MCF 10A (cell line): ENCODE measurements around the gene CACNA1S. TPM values are rescaled to one million over a fixed set of nuclear protein-coding genes. Genes with fewer than 3 reads are reported as not detected.
A peak's percentile ranks its signal among the peaks of the same experiment; 100 is the strongest.

Source experiments
- BruUV-seq: library from RNA; stranded (reverse); fragments of 400-500 nt; replicated peaks from 2 replicates; lab custom pipeline; 2021; lab: Mats Ljungman, UMichigan
- CTCF ChIA-PET: fragments of 300-600 bp; sonication (Branson Sonifier 250); formaldehyde crosslinking; extraction: SDS; loops from one replicate; lab custom pipeline; 2021; ENCODE audit warnings: antibody characterized with exemption, inconsistent platforms; lab: Yijun Ruan, JAX
- POLR2A ChIA-PET: fragments of 300-600, 350-650 bp; sonication (Branson Sonifier 250); formaldehyde crosslinking; extraction: SDS; loops from one replicate; lab custom pipeline; 2020; ENCODE audit warnings: antibody characterized with exemption, inconsistent platforms; lab: Yijun Ruan, JAX
- DNase-seq: peaks from one replicate; pipeline ENCODE4 v3.0.0-alpha.2; 2018; ENCODE audit not compliant: unreplicated experiment
- H3K27ac Mint-ChIP-seq: one replicate; pipeline ENCODE4 v1.8.0; 2022; ENCODE audit warnings: mild to moderate bottlenecking, low read depth, mixed read lengths; ENCODE audit not compliant: unreplicated experiment
- H3K27me3 Mint-ChIP-seq: one replicate; pipeline ENCODE4 v1.8.0; 2022; ENCODE audit warnings: mixed read lengths; ENCODE audit not compliant: insufficient read depth, unreplicated experiment
- H3K36me3 Mint-ChIP-seq: one replicate; pipeline ENCODE4 v1.8.0; 2022; ENCODE audit warnings: mild to moderate bottlenecking, moderate library complexity, mixed read lengths; ENCODE audit not compliant: insufficient read depth, unreplicated experiment
- H3K4me1 Mint-ChIP-seq: one replicate; pipeline ENCODE4 v1.8.0; 2022; ENCODE audit warnings: mixed read lengths; ENCODE audit not compliant: insufficient read depth, unreplicated experiment
- H3K4me3 Mint-ChIP-seq: one replicate; pipeline ENCODE4 v1.8.0; 2022; ENCODE audit warnings: mild to moderate bottlenecking, moderate library complexity, mixed read lengths; ENCODE audit not compliant: unreplicated experiment
- H3K9me3 Mint-ChIP-seq: one replicate; pipeline ENCODE4 v1.8.0; 2022; ENCODE audit warnings: mixed read lengths; ENCODE audit not compliant: unreplicated experiment
- intact Hi-C: fragments of 100-400 bp; cut with micrococcal nuclease; formaldehyde crosslinking; loops from 2 replicates; pipeline ENCODE4 v1.14.1; 2022
- total RNA-seq: library from RNA; stranded (reverse); gene quantifications from 2 replicates; pipeline ENCODE4 v1.2.3, GENCODE V29; 2022
- TF ChIP-seq, protein P1 (sequence below): fragments of 200-600 bp; IDR thresholded peaks from one replicate; pipeline ENCODE4 v1.8.0; 2022; ENCODE audit warnings: antibody characterized with exemption, mild to moderate bottlenecking; ENCODE audit not compliant: unreplicated experiment

Gene CACNA1S
- total RNA-seq, 1 experiment from 2014 or later: not detected

DNA sequence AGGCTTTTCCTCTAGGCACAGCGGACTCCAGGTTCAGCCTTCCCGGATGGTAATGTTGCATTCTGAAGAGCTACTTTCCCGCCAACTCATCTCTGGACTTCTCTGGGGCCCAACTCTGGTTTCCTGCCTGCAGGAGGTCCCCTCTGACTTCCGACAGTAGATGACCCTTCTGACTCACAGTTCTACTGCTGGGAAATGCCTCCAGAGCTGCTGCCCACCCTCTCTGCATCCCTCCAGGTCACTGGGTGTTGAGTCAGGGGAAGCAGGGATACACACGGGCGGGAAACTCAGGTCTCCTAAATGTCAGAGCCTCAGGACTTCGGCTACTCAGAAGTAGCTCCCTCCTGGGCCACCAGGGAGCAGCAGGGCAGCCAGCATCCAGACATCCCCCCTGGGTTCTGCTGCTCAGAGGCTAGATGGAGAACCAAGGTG is 86.6 kb downstream of the CACNA1S start:
- ChIA-PET POLR2A (interaction anchor here (1.0 to 1.1 kb wide), 2 partner anchors 10 to 129 kb away, joined by 3 to 5 read pairs; no protein-coding TSS in a partner anchor), CTCF (interaction anchor here (0.6 to 5.2 kb wide), 11 partner anchors 11 to 974 kb away, joined by 3 to 45 read pairs (median 4); partner anchors contain the start of gene CACNA1S)
- no TSS peak for BruUV-seq
- Mint-ChIP-seq H3K4me1 (peaks cover 4% of the 10 kb centered on the region), H3K9me3 (no peaks in the 10 kb centered on the region), H3K27ac (no peak overlapping the region), H3K27me3 (no peaks in the 10 kb centered on the region), H3K36me3 (no peaks in the 10 kb centered on the region), H3K4me3 (no peak overlapping the region)
- TF ChIP-seq, protein P1, sequence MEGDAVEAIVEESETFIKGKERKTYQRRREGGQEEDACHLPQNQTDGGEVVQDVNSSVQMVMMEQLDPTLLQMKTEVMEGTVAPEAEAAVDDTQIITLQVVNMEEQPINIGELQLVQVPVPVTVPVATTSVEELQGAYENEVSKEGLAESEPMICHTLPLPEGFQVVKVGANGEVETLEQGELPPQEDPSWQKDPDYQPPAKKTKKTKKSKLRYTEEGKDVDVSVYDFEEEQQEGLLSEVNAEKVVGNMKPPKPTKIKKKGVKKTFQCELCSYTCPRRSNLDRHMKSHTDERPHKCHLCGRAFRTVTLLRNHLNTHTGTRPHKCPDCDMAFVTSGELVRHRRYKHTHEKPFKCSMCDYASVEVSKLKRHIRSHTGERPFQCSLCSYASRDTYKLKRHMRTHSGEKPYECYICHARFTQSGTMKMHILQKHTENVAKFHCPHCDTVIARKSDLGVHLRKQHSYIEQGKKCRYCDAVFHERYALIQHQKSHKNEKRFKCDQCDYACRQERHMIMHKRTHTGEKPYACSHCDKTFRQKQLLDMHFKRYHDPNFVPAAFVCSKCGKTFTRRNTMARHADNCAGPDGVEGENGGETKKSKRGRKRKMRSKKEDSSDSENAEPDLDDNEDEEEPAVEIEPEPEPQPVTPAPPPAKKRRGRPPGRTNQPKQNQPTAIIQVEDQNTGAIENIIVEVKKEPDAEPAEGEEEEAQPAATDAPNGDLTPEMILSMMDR: no peak
- DNase-seq: peak; percentile 58
- intact Hi-C loops: no loop called here

GRCh38 chr1:201024625-201024998 is 87.6 kb downstream of the CACNA1S start:
- ChIA-PET CTCF (interaction anchor here (0.6 to 5.2 kb wide), 13 partner anchors 10 to 591 kb away, joined by 3 to 45 read pairs (median 4); partner anchors contain the start of gene CACNA1S), POLR2A (interaction anchor here (0.5 to 1.0 kb wide), 2 partner anchors 12 to 457 kb away, joined by 3 to 4 read pairs; no protein-coding TSS in a partner anchor)
- Mint-ChIP-seq H3K9me3 (no peaks in the 10 kb centered on the region), H3K4me1 (peaks cover 14% of the 10 kb centered on the region), H3K36me3 (no peaks in the 10 kb centered on the region), H3K27me3 (no peaks in the 10 kb centered on the region), H3K27ac (no peak overlapping the region), H3K4me3 (no peak overlapping the region)
- no peak for DNase-seq
- intact Hi-C loops: loop anchor here (5.0 kb wide), 1 partner anchor 467 kb away; no protein-coding TSS in a partner anchor
- TF ChIP-seq, protein P1: no peak
- BruUV-seq: no TSS peak

DNA sequence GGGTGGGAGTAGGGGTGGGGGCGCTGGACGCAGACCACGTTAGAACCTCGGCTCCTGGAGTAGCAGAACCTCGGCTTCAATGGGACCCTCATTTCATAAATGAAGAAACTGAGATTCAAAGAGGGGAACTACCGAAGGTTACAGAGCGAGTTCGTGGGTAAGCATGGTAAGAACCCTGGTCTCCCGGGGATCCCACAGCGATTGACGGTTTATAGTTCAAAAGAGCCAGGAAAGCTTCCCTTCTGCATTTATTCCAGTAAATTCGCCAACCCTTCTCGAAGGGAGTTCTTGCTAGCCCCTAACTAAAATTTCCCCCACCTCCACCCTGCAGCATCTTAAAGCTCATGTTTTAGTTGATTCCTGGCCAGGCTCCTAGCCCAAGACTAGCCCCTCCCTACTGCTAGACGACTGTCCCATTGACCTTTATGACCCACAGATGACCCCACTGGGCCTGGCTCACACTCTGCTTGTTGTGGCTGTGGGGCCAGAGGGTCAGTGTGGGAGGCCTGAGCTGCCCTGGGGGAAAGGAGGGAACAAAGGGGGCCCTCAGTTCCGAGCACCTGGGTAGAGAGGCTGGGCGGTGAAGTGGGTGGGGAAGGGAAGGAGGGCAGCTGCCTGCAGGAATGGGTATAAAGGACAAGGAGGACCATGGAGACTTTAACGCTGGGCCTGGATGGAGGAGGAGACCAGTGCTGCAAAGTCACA is 88.2 kb downstream of the CACNA1S start:
- Mint-ChIP-seq H3K27me3 (no peaks in the 10 kb centered on the region), H3K4me1 (peaks cover 19% of the 10 kb centered on the region), H3K27ac (no peak overlapping the region), H3K36me3 (no peaks in the 10 kb centered on the region), H3K9me3 (no peaks in the 10 kb centered on the region), H3K4me3 (peak overlapping the region; percentile 43)
- intact Hi-C loops: loop anchor here (5.0 kb wide), 1 partner anchor 467 kb away; no protein-coding TSS in a partner anchor
- TF ChIP-seq, protein P1: no peak
- no peak for DNase-seq
- POLR2A ChIA-PET: interaction anchor here (0.5 to 1.0 kb wide), 2 partner anchors 12 to 458 kb away, joined by 3 to 4 read pairs; no protein-coding TSS in a partner anchor
- BruUV-seq: no TSS peak
- CTCF ChIA-PET: interaction anchor here (0.7 to 5.2 kb wide), 9 partner anchors 10 to 159 kb away, joined by 3 to 45 read pairs (median 4); no protein-coding TSS in a partner anchor

- peaks cover 22% of the 10 kb centered on the region for H3K4me1 Mint-ChIP-seq
- H3K36me3 Mint-ChIP-seq: no peaks in the 10 kb centered on the region
- DNase-seq: peak; percentile 90
- intact Hi-C loops: loop anchor here (5.0 kb wide), 1 partner anchor 466 kb away; no protein-coding TSS in a partner anchor
- H3K27me3 Mint-ChIP-seq: no peaks in the 10 kb centered on the region
- ChIA-PET CTCF (interaction anchor here (0.8 to 5.2 kb wide), 6 partner anchors 17 to 465 kb away, joined by 3 to 45 read pairs (median 8); no protein-coding TSS in a partner anchor), POLR2A (no interaction called here)
- no peak within 1 kb of the TSS for H3K27ac Mint-ChIP-seq
- H3K4me3 Mint-ChIP-seq: peak within 1 kb of the TSS; percentile 43
- no TSS peak for BruUV-seq
- TF ChIP-seq, protein P1: no peak
- no peaks in the 10 kb centered on the region for H3K9me3 Mint-ChIP-seq
Observed at GRCh38 chr1:201023517-201023902, 88.7 kb downstream of the CACNA1S start, which contains the start of gene KIF21B. Gene KIF21B, minus strand, starts transcription at chr1:201023714. Its CDS starts 331 bp downstream, at chr1:201023383.
